ENCODE data around the gene NECAB2.

The NECAB2 gene

GRCh38 chr16:84047626-84048025 lies 79.6 kb downstream of the NECAB2 start:
- DNase-seq, result no peak

GRCh38 chr16:84048270-84048669 lies 80.2 kb downstream of the NECAB2 start:
- no peak for DNase-seq

- no peak for DNase-seq
Observed at GRCh38 chr16:84048871-84049270, 80.8 kb downstream of the NECAB2 start.

- DNase-seq, result no peak
Observed at GRCh38 chr16:84049403-84050060, 81.5 kb downstream of the NECAB2 start.

- DNase-seq, result no peak
Observed at GRCh38 chr16:84050316-84050715, 82.3 kb downstream of the NECAB2 start.

- no peak for DNase-seq
Observed at GRCh38 chr16:84052071-84052622, 84.1 kb downstream of the NECAB2 start.

Data from DMS153 (cell line).